Stimulated activated naive CD4-positive, alpha-beta T cell treated with Interleukin-2 at 50 U/mL for 16 hours (primary cell): ENCODE measurements around the gene GNG7.
"Not testable (repeated sequence)": the region's sequence is repeated elsewhere in the genome, so short reads cannot be mapped to it uniquely, and the experiment has no call there.

ENCODE experiments used
- DNase-seq: peaks from one replicate; lab custom pipeline; 2025; lab: John Stamatoyannopoulos, UW

GNG7 gene

DNA sequence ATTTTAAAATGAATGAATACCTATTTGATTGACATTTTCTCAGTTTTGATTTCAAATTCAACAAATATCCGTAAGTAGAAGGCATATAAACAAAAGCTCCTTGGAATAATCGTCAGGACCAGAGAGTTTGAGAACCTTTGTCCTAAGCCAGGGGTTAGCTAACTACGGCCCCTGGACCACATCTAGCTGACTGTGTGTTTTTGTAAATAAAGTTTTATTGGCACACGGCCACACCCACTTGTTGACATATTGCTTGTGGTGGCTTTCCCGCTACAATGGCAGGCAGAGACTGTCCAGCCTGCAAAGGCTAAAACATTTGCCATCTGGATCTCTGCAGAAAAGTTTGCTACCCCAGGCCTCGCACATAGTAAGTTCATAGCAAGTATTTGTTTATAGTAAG is 83.4 kb downstream of the GNG7 start:
- DNase-seq, result no peak

DNA sequence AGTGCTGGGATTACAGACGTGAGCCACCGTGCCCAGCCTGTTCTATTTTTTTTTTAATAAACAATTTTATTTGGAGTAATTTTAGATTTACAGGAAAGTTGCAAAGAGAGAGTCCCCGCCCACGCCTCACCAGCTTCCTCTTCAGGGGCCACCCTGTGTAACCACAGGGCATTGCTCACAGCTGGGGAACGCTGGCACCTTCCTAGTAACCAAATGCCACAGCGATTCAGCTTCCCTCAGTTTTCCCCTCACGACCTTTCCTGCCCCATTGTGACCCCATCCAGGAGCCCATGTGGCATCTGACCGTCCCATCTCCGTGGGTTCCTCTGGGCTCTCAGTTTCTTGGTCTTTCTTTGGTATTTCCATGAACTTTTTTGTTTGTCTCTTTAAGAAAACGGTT is 83.9 kb downstream of the GNG7 start:
- peak; percentile 77 for DNase-seq

GRCh38 chr19:2617393-2618165 is 84.9 kb downstream of the GNG7 start:
- no peak for DNase-seq

GRCh38 chr19:2616741-2617392 is 85.6 kb downstream of the GNG7 start:
- DNase-seq, result peak; percentile 8

DNA sequence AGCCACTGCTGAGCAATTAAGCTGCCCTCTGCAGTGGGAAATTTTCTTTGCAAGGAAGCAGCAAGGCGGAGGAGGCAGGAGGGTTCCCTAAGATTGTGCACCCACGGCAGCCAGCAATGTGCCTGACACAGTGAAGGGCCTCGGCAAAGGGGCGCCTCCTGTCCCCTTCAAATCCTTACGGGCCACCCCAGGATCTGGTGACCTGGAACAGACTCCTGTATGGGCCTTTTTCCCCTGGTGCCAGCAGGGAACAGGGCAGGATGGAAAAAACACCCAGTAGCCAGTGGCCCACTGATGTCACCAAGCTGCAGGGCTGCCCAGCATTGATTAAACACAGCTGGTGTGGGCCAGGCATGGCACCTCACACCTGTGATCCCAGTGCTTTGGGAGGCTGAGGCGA is 86.7 kb downstream of the GNG7 start:
- no peak for DNase-seq

DNA sequence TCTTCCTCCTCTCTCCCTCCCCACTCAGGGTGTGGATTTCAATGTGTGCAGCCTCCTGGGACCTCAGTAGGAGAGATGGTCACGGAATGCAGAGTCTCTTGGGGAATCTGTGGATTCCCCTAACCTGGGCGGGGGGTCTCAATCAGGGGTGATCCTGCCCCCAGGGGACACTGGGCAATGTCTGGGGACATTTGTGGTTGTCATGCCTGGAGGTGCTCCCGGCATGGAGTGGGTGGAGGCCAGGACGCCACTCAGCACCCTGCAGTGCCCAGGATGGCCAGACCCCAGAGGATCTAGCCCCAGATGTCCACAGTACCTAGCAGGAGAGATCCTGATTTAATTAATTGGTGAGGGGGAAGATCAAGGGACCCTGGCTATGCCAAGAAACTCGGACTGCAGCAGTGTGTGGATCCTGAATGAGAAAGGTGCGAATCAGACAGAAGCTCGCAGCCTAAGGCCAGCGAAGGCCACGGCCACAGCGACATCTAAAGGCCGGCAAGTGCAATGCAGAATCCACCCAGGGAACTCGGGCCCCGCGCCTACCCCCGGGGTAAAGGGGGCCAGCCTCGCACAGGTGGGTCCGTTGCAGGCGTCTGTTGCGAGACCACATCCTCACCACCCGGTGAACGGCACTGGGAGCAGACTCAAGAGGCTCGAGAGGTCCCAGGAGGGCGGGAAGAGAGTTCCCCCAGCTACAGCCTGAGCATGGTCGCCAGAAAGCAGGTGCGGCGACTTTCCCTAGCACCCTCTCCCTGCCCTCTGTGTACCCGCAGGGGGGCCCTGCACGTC is 88.8 kb downstream of the GNG7 start:
- DNase-seq, result peak; percentile 45

DNA sequence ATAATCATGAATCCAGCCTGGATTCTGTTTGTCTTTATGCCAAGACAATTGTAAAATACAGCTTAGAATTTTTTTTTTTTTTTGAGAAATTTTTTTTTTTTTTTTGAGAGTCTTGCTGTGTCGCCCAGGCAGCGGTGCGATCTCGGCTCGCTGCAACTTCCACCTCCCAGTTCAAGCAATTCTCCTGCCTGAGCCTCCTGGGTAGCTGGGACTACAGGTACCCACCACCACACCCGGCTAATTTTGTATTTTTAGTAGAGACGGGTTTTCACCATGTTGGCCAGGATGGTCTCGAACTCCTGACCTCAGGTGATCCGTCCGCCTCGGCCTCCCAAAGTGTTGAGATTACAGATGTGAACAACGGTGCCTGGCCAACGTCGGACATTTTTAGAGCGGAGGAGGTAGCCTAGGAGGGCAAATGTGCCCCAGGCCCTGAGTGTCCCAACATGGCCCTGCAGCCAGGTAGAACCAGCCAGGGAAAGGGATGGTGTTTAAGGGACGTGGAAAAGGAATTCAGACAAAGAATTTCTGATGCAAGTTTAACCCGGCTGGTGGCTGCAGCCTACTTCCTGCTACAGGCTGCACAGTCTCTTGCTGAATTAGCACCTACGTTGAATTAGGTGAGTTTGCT is 89.8 kb downstream of the GNG7 start:
- no peak for DNase-seq

- no peak for DNase-seq
Observed at GRCh38 chr19:2611483-2612464, 90.7 kb downstream of the GNG7 start.

DNA sequence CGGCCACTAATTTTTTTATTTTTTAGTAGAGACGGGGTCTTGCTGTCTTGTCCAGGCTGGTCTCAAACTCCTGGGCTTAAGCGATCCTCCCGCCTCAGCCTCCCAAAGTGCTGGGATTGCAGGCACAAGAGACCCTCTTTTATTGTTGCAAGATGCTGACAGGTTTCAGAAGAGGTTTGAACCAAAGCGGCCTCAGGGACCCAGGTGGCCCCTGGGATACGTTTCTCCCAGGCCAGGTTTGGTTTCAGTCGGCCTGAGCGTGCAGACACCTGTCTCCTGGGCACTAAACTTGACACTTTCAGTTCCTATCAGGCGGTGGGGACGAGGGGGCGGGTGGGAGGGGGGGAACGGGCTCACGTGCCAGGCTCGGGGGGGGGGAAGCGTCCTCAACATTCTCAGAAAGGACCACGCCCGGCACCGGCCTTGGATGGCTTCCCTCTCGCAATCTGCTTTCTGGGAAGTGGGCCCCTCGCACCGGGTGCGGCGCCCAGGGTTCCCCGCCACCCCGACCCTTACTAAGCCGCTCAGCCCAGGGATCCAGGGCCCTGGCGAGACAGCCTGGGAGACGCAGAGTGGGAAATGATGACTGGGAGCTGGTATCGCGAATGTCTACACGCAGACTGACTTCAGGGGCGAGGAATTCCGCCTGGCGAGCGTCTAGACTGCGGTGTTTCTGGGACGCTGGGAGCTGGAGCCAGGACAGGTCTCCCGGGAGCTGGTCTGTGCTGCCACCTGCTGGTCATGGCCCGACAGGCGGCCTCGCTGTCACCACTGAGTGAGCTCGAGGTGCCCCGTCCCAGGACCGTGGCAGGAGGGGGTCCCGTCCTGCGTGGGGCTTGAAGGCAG is 91.6 kb downstream of the GNG7 start:
- DNase-seq, result peak; percentile 75

GRCh38 chr19:2609389-2610116 is 92.9 kb downstream of the GNG7 start:
- DNase-seq, result no peak

DNA sequence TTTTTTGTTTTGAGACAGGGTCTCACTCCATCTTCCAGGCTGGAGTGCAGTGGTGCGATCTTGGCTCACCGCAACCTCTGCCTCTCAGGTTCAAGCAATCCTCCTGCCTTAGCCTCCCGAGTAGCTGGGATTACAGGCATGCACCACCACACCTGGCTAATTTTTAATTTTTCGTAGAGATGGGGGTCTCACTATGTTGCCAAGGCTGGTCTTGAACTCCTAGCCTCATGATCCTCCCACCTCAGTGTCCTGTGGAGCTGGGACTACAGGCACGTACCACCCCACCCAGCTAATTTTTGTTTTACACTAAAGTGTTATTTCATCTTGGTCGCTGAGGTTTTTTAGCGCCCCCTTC is 93.5 kb downstream of the GNG7 start:
- not testable (repeated sequence) for DNase-seq

GRCh38 chr19:2608602-2608922 is 93.9 kb downstream of the GNG7 start:
- DNase-seq, result peak; percentile 36

- DNase-seq, result peak; percentile 94
Observed at GRCh38 chr19:2607712-2608601, 94.5 kb downstream of the GNG7 start.

DNA sequence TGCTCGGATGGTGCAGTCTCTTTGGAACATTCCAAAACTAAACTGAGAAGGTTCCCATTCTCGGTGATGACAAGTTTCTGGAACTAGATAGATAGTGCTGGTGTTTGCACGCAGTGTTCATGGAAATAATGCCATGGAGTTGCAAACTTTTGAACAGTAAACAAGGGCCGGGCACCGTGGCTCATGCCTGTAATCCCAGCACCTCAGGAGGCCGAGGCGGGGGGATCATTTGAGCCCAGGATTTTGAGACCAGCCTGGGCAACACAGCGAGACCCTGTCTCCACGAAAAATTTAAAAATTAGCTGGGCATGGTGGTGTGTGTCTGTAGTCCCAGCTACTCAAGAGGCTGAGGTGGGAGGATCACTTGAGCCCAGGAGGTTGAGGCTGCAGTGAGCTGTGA is 95.7 kb downstream of the GNG7 start:
- not testable (repeated sequence) for DNase-seq

DNA sequence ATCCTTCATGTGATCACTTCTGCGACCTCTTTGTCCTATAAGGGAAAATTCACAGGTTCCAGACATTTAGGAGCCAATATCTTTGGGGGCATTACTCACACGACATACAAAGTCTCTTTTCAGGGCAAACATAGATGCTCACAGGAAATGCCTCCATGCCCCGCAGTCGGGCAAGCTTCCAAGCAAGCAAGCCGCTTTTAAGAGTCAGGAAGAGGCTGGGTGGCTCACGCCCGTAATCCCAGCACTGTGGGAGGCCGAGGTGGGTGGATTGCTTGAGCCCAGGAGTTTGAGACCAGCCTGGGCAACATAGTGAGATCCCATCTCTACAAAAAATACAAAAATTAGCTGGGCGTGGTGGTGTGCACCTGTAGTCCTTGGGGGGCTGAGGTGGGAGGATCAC is 96.6 kb downstream of the GNG7 start:
- not testable (repeated sequence) for DNase-seq

GRCh38 chr19:2604747-2605329 is 97.7 kb downstream of the GNG7 start:
- no peak for DNase-seq

GRCh38 chr19:2603334-2603733 is 99.2 kb downstream of the GNG7 start:
- no peak for DNase-seq
